A673 (cell line): ENCODE results near the gene TNS4. TPM values are rescaled to one million over a fixed set of nuclear protein-coding genes. Genes with fewer than 3 reads are reported as not detected.

Experiments used
- BruUV-seq: library from RNA; stranded (reverse); fragments of 400-500 nt; replicated peaks from 2 replicates; lab custom pipeline; 2021; lab: Mats Ljungman, UMichigan
- CTCF ChIA-PET: fragments of 300-600 bp; sonication (Branson Sonifier 250); formaldehyde crosslinking; loops from one replicate; lab custom pipeline; 2022; ENCODE audit warnings: antibody characterized with exemption; lab: Charles Lee
- POLR2A ChIA-PET: fragments of 300-600 bp; sonication (Branson Sonifier 250); formaldehyde crosslinking; loops from one replicate; lab custom pipeline; 2022; ENCODE audit warnings: antibody characterized with exemption; ENCODE audit not compliant: low non-redundant PET; lab: Charles Lee
- DNase-seq: peaks from one replicate; pipeline ENCODE4 v3.0.0-alpha.2; 2015; ENCODE audit warnings: low spot score
- H3K27ac ChIP-seq: fragments of 200-600 bp; sonication (generic); 2 replicates; pipeline ENCODE4 v1.5.1; 2016; ENCODE audit warnings: mixed run types, low read depth, mild to moderate bottlenecking, mixed read lengths, antibody characterized with exemption, low read length; ENCODE audit not compliant: poor library complexity, severe bottlenecking
- H3K27me3 ChIP-seq: fragments of 200-600 bp; sonication (generic); replicated peaks from 2 replicates; pipeline ENCODE4 v1.6.1; 2017; ENCODE audit warnings: mixed run types, low read depth, mild to moderate bottlenecking, mixed read lengths, antibody characterized with exemption, low read length; ENCODE audit not compliant: insufficient read depth, poor library complexity
- H3K36me3 ChIP-seq: fragments of 200-600 bp; sonication (generic); 2 replicates; pipeline ENCODE4 v1.6.1; 2016; ENCODE audit warnings: mixed run types, mild to moderate bottlenecking, mixed read lengths, antibody characterized with exemption, low read length; ENCODE audit not compliant: insufficient read depth, poor library complexity, severe bottlenecking
- H3K4me1 ChIP-seq: fragments of 200-600 bp; sonication (generic); 2 replicates; pipeline ENCODE4 v1.6.1; 2017; ENCODE audit warnings: mixed run types, mild to moderate bottlenecking, mixed read lengths, antibody characterized with exemption, low read length; ENCODE audit not compliant: insufficient read depth, poor library complexity, severe bottlenecking
- H3K4me3 ChIP-seq: fragments of 200-600 bp; sonication (generic); 2 replicates; pipeline ENCODE4 v1.5.1; 2016; ENCODE audit warnings: low read depth, mixed run types, mild to moderate bottlenecking, mixed read lengths, low read length; ENCODE audit not compliant: poor library complexity, severe bottlenecking
- H3K9me3 ChIP-seq: fragments of 200-600 bp; sonication (generic); 2 replicates; pipeline ENCODE4 v1.6.1; 2016; ENCODE audit warnings: mixed run types, low read depth, mild to moderate bottlenecking, mixed read lengths, antibody characterized with exemption, low read length; ENCODE audit not compliant: poor library complexity, severe bottlenecking
- CTCF ChIP-seq: fragments of 300-800, 200-600 bp; sonication (generic); conservative IDR thresholded peaks from 2 replicates; pipeline ENCODE4 v1.5.1; 2017; ENCODE audit warnings: low read depth, mild to moderate bottlenecking, antibody characterized with exemption, low read length, moderate library complexity, mixed read lengths
- EZH2 ChIP-seq: fragments of 200-600 bp; sonication (generic); IDR thresholded peaks from 2 replicates; pipeline ENCODE4 v1.6.1; 2017; ENCODE audit warnings: borderline replicate concordance, low read depth, mild to moderate bottlenecking, mixed read lengths, antibody characterized with exemption, low read length; ENCODE audit not compliant: poor library complexity, severe bottlenecking
- intact Hi-C: fragments of 100-400 bp; cut with micrococcal nuclease; formaldehyde crosslinking; loops from one replicate; pipeline ENCODE4 v1.10.0; 2022; ENCODE audit not compliant: unreplicated experiment
- total RNA-seq: library from RNA; stranded (reverse); gene quantifications from 2 replicates; pipeline ENCODE4 v1.2.3, GENCODE V29; 2021

TNS4 gene
- total RNA-seq, 1 experiment from 2014 or later: not detected

GRCh38 chr17:40427002-40427491, 74.4 kb downstream of the TNS4 start:
- DNase-seq: no peak
- no peaks in the 10 kb centered on the region for H3K27me3 ChIP-seq
- H3K27ac ChIP-seq: no peak overlapping the region
- H3K9me3 ChIP-seq: no peaks in the 10 kb centered on the region
- no peak for TF ChIP-seq CTCF
- TF ChIP-seq EZH2: no peak
- ChIA-PET POLR2A (no interaction called here), CTCF (no interaction called here)
- no peaks in the 10 kb centered on the region for H3K4me1 ChIP-seq
- BruUV-seq: no TSS peak
- no peak overlapping the region for H3K4me3 ChIP-seq
- H3K36me3 ChIP-seq: no peaks in the 10 kb centered on the region
- intact Hi-C loops: no loop called here

Other genes with a start within 250 kb of the TNS4 start
- gene CDC6, start 213.7 kb downstream of the TNS4 start, total RNA-seq: 82.6 and 85.7 TPM in 2 replicates
- gene RARA, start 192.4 kb downstream of the TNS4 start, total RNA-seq: 25.4 and 30.3 TPM in 2 replicates
- gene GJD3, start 136.9 kb downstream of the TNS4 start, total RNA-seq: not detected in 2 replicates
- gene TOP2A, start 83.7 kb downstream of the TNS4 start, total RNA-seq: 188 and 216 TPM in 2 replicates
- 4.8 and 6.5 TPM in 2 replicates for gene IGFBP4, start 58.2 kb downstream of the TNS4 start, total RNA-seq
- 0.30 and 0.55 TPM in 2 replicates for gene CCR7, start 63.8 kb upstream of the TNS4 start, total RNA-seq
- gene SMARCE1, start 146.2 kb upstream of the TNS4 start, total RNA-seq: 91.4 and 108 TPM in 2 replicates
- gene KRT222, start 163.6 kb upstream of the TNS4 start, total RNA-seq: not detected in 2 replicates
- gene KRT24, start 202.1 kb upstream of the TNS4 start, total RNA-seq: not detected in 2 replicates